Peyer's patch (tissue), 4 donors: ENCODE data around the gene EIF4E1B. TPM values are rescaled to one million over a fixed set of nuclear protein-coding genes. Genes with fewer than 3 reads are reported as not detected.

Source experiments
- DNase-seq, 3 donors: peaks; one replicate each; pipeline ENCODE4 v3.0.0-alpha.2; 2017 to 2019
- H3K27ac ChIP-seq, 4 donors: fragments of 200-600 bp; sonication (generic); one replicate each; pipeline ENCODE4 v1.5.1; 2016 to 2019
- H3K27me3 ChIP-seq, 2 donors: fragments of 200-600 bp; sonication (generic); one replicate each; pipeline ENCODE4 v1.5.1; 2019
- H3K36me3 ChIP-seq, 3 donors: fragments of 200-600 bp; sonication (generic); one replicate each; pipeline ENCODE4 v1.5.1; 2016 to 2019
- H3K4me1 ChIP-seq, 4 donors: fragments of 200-600 bp; sonication (generic); one replicate each; pipeline ENCODE4 v1.5.1; 2016 to 2019
- H3K4me3 ChIP-seq, 4 donors: fragments of 200-600 bp; sonication (generic); 1 replicate in 3 of 4; 2 replicates in 1 of 4; pipeline ENCODE4 v1.5.1; 2016 to 2019; ENCODE audit warnings: mild to moderate bottlenecking in 1 of 4
- H3K9me3 ChIP-seq, 4 donors: fragments of 200-600 bp; sonication (generic); one replicate each; pipeline ENCODE4 v1.5.1; 2016 to 2019; ENCODE audit warnings: mild to moderate bottlenecking in 1 of 4
- CTCF ChIP-seq, 6 experiments: fragments of 450-650 bp in 4 of 6; fragments of 200-600 bp in 2 of 6; sonication (generic) in 1 of 6; IDR thresholded peaks; one replicate each; pipeline ENCODE4 v1.5.1; 2017 to 2019; ENCODE audit warnings: antibody characterized with exemption in 6 of 6, mild to moderate bottlenecking in 3 of 6, moderate library complexity in 1 of 6
- POLR2A ChIP-seq, 2 donors: fragments of 450-650 bp; IDR thresholded peaks; one replicate each; pipeline ENCODE4 v1.5.1; 2017; ENCODE audit warnings: antibody characterized with exemption in 2 of 2, mild to moderate bottlenecking in 2 of 2, moderate library complexity in 2 of 2
- total RNA-seq, 4 donors: library from RNA; depleted of rRNA; stranded (reverse); fragments of >200 nt; gene quantifications; one replicate each; pipeline ENCODE4 v1.1.0, GENCODE V29; 2016

EIF4E1B gene
- total RNA-seq, 4 donors from 2014 or later = not detected

GRCh38 chr5:176658007-176658599, 27.6 kb downstream of the EIF4E1B start:
- no peak overlapping the region for H3K4me3 ChIP-seq
- no peaks in the 10 kb centered on the region for H3K27me3 ChIP-seq
- peak; percentile 36 to 83 (median 74) for TF ChIP-seq CTCF (IDR thresholded peaks at IDR 0.05)
- no peak for TF ChIP-seq POLR2A (IDR thresholded peaks at IDR 0.05)
- H3K36me3 ChIP-seq = peaks cover 0 to 14% (median 0%) of the 10 kb centered on the region in 3 donors
- peaks cover 0 to 22% (median 17%) of the 10 kb centered on the region in 4 donors for H3K4me1 ChIP-seq
- H3K9me3 ChIP-seq = no peaks in the 10 kb centered on the region
- H3K27ac ChIP-seq = peak overlapping the region in 1 of 4 donors; percentile 67
- DNase-seq = peak; percentile 65 to 85 (median 80)

GRCh38 chr5:176658817-176659511, 28.5 kb downstream of the EIF4E1B start:
- peak in 2 of 3 donors; percentile 37 to 63 for DNase-seq
- Histone ChIP-seq H3K4me3 (peak overlapping the region in 3 of 4 donors; percentile 23 to 48 (median 36)), H3K36me3 (peaks cover 0 to 9% (median 0%) of the 10 kb centered on the region in 3 donors), H3K4me1 (peaks cover 0 to 21% (median 15%) of the 10 kb centered on the region in 4 donors), H3K9me3 (no peaks in the 10 kb centered on the region), H3K27me3 (no peaks in the 10 kb centered on the region), H3K27ac (peak overlapping the region in 3 of 4 donors; percentile 11 to 67 (median 40))
- TF ChIP-seq POLR2A (IDR thresholded peaks at IDR 0.05) = no peak
- TF ChIP-seq CTCF (IDR thresholded peaks at IDR 0.05) = no peak

GRCh38 chr5:176659512-176659839, 29.0 kb downstream of the EIF4E1B start:
- no peaks in the 10 kb centered on the region for H3K9me3 ChIP-seq
- peaks cover 0 to 9% (median 0%) of the 10 kb centered on the region in 3 donors for H3K36me3 ChIP-seq
- no peak overlapping the region for H3K4me3 ChIP-seq
- DNase-seq = no peak
- peak overlapping the region in 1 of 4 donors; percentile 67 for H3K27ac ChIP-seq
- H3K27me3 ChIP-seq = no peaks in the 10 kb centered on the region
- peaks cover 0 to 21% (median 15%) of the 10 kb centered on the region in 4 donors for H3K4me1 ChIP-seq
- TF ChIP-seq CTCF (IDR thresholded peaks at IDR 0.05) (no peak), POLR2A (IDR thresholded peaks at IDR 0.05) (no peak)

GRCh38 chr5:176659860-176660461, 29.5 kb downstream of the EIF4E1B start:
- Histone ChIP-seq H3K27me3 (no peaks in the 10 kb centered on the region), H3K4me1 (peaks cover 0 to 21% (median 15%) of the 10 kb centered on the region in 4 donors), H3K4me3 (no peak overlapping the region), H3K36me3 (peaks cover 0 to 9% (median 0%) of the 10 kb centered on the region in 3 donors), H3K9me3 (no peaks in the 10 kb centered on the region), H3K27ac (no peak overlapping the region)
- TF ChIP-seq POLR2A (IDR thresholded peaks at IDR 0.05) (no peak), CTCF (IDR thresholded peaks at IDR 0.05) (no peak)
- DNase-seq = no peak

- TF ChIP-seq CTCF (IDR thresholded peaks at IDR 0.05) (no peak), POLR2A (IDR thresholded peaks at IDR 0.05) (no peak)
- Histone ChIP-seq H3K27me3 (no peaks in the 10 kb centered on the region), H3K9me3 (no peaks in the 10 kb centered on the region), H3K4me3 (no peak overlapping the region), H3K27ac (no peak overlapping the region), H3K4me1 (peaks cover 0 to 21% (median 15%) of the 10 kb centered on the region in 4 donors), H3K36me3 (peaks cover 0 to 9% (median 0%) of the 10 kb centered on the region in 3 donors)
- no peak for DNase-seq
These were observed 30.0 kb downstream of the EIF4E1B start for GRCh38 chr5:176660530-176660859.
